ENCODE results near the gene ZNF207. TPM values are rescaled to one million over a fixed set of nuclear protein-coding genes. Genes with fewer than 3 reads are reported as not detected.
"Not testable (repeated sequence)": the region's sequence is repeated elsewhere in the genome, so short reads cannot be mapped to it uniquely, and the experiment has no call there.

Gene ZNF207
- total RNA-seq, 1 donor from 2014 or later: 133 TPM

DNA sequence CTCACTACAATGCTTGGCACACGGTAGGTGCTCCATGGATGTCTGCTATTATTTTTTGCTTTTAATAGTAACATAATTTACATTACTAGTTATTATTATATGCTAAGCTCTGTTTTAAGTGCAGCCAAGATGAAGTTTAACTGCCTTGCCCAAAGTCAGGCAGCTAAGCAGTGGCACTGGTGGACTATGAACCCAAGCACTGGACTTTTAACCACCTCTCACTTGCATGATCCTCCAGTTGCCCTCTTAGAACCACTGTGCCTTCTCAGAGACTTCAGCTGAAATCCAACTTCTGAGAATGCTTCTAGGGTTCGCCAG lies 1.5 kb upstream of the ZNF207 start:
- H3K9me3 ChIP-seq: no peaks in the 10 kb centered on the region
- no peak for DNase-seq
- intact Hi-C loops (cut with DNase I): no loop called here

DNA sequence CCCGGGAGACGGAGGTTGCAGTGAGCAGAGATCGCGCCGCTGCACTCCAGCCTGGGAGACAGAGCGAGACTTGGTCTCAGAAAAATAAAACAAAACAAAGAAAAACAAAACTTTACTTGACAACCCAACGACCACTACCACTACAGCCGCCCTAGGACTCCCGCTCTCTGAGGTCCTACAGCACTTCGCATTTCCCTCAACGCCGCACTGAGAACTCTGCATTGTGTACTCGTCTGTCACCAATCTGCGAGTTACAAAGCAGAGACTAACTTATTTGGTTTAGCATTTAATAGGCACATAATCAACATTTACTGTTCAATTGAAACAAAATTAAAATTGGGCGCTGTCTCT lies 479 bp upstream of the ZNF207 start:
- Histone ChIP-seq H3K27ac (peak overlapping the region; percentile 98), H3K4me1 (peaks cover 25% of the 10 kb centered on the region), H3K36me3 (peaks cover 15% of the 10 kb centered on the region), H3K4me3 (peak overlapping the region; percentile 83), H3K27me3 (no peaks in the 10 kb centered on the region), H3K9me3 (no peaks in the 10 kb centered on the region)
- intact Hi-C loops (cut with DNase I): no loop called here
- ATAC-seq: peak; percentile 17
- TF ChIP-seq, protein P1, sequence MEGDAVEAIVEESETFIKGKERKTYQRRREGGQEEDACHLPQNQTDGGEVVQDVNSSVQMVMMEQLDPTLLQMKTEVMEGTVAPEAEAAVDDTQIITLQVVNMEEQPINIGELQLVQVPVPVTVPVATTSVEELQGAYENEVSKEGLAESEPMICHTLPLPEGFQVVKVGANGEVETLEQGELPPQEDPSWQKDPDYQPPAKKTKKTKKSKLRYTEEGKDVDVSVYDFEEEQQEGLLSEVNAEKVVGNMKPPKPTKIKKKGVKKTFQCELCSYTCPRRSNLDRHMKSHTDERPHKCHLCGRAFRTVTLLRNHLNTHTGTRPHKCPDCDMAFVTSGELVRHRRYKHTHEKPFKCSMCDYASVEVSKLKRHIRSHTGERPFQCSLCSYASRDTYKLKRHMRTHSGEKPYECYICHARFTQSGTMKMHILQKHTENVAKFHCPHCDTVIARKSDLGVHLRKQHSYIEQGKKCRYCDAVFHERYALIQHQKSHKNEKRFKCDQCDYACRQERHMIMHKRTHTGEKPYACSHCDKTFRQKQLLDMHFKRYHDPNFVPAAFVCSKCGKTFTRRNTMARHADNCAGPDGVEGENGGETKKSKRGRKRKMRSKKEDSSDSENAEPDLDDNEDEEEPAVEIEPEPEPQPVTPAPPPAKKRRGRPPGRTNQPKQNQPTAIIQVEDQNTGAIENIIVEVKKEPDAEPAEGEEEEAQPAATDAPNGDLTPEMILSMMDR (IDR thresholded peaks at IDR 0.05): no peak
- DNase-seq: no peak

More for the DNA sequence above, 1.5 kb upstream of the ZNF207 start:
- Histone ChIP-seq H3K4me1 (peaks cover 17% of the 10 kb centered on the region), H3K27me3 (no peaks in the 10 kb centered on the region), H3K36me3 (peaks cover 6% of the 10 kb centered on the region), H3K27ac (no peak overlapping the region), H3K4me3 (no peak overlapping the region)
- no peak for ATAC-seq
- TF ChIP-seq, protein P1 (IDR thresholded peaks at IDR 0.05): no peak

DNA sequence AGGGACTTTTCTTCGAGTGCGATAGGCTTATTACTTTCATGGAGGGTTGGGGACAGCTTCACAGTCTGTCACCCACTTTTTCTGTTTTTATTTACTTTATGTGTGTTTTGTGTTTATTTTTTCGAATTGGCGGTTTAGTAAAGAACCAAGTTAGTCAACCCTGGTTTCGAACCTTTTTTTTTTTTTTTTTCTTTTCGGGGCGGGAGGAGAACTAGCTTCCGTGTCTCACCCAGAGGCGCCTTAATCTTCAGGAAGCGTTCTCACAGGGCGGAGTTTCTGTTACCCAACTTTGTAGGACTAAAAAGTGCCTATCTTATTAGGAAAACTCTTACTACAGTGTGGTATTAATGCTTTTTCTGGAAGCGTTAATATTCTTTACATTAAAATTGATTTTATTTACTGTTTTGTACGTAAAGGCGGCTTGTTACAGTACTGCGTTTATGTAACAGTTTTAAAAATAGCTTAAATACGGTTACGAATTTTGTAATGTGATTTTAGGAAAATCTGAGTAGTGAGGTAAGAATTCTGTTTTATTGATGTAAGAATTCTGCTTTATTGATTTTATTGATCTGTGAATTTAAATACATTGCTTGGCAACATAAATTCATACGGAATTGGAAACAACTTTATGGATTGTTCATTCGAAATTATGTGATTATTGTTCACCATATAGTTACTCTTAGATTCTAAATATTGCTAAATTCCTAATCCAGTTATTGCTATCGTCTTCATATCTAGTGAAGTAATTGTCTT lies 885 bp downstream of the ZNF207 start:
- intact Hi-C loops (cut with DNase I): no loop called here
- ATAC-seq (peak; percentile 62), DNase-seq (no peak)
- H3K36me3 ChIP-seq: peaks cover 28% of the 10 kb centered on the region
- no peaks in the 10 kb centered on the region for H3K9me3 ChIP-seq
- no peaks in the 10 kb centered on the region for H3K27me3 ChIP-seq
- H3K27ac ChIP-seq: peak overlapping the region; percentile 98
- TF ChIP-seq, protein P1 (IDR thresholded peaks at IDR 0.05): no peak
- H3K4me1 ChIP-seq: peaks cover 39% of the 10 kb centered on the region
- peak overlapping the region; percentile 83 for H3K4me3 ChIP-seq

DNA sequence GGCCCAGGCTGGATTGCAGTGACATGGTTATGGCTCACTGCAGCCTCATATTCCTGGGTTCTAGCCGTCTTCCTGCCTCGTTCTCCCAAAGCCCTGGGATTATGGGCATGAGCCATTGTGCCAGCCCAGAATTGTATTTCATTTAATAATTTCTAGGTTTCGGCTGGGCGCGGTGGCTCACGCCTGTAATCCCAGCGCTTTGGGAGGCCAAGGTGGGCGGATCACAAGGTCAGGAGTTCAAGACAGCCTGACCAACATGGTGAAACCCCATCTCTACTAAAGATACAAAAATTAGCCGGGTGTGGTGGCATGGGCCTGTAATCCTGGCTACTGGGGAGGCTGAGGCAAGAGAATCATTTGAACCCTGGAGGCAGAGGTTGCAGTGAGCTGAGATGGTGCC lies 2.8 kb downstream of the ZNF207 start:
- intact Hi-C loops (cut with DNase I); ATAC-seq; H3K27me3 ChIP-seq; H3K9me3 ChIP-seq; DNase-seq; H3K27ac ChIP-seq: not testable (repeated sequence)
- Histone ChIP-seq H3K4me1 (peaks cover 52% of the 10 kb centered on the region), H3K36me3 (peaks cover 46% of the 10 kb centered on the region), H3K4me3 (peak overlapping the region; percentile 83)

DNA sequence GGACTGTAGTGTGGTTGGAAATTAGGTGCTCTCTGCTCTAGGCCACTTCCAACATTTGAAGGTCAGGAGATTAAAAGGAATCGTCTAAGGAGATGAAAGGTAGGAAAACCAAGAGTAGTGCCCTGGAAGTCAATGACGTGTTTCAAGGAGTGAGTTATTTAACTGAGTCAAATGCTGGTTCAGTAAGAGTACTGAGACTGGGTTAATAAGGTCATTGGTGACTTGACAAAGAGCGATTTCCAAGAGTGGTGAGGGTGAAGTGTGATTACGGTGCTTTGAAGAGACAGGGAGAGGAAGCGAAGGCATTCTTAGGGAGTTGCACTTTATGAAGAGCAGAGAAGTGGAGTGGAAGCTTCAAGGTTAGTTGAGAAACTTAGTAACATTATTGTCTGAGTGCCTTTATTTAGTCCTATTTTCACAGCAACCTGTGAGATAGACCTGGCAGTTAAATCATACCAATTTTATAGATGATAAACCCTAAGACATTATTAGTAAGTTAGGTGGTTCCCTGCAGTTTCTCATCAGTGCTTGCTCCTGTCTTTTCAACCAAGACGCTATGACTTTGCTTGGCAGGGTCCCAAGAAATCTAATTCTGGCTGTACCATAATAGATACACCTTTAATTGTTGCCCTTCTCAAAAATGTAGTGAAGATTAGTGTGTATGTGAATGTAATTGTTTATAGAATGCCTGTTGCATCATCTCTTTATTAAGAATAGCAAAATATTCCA lies 5.9 kb downstream of the ZNF207 start:
- Histone ChIP-seq H3K36me3 (peaks cover 77% of the 10 kb centered on the region), H3K4me1 (peaks cover 57% of the 10 kb centered on the region), H3K4me3 (peak overlapping the region; percentile 6), H3K27me3 (no peaks in the 10 kb centered on the region), H3K27ac (no peak overlapping the region), H3K9me3 (no peaks in the 10 kb centered on the region)
- ATAC-seq: peak; percentile 72
- DNase-seq: no peak
- TF ChIP-seq, protein P1 (IDR thresholded peaks at IDR 0.05): no peak
- intact Hi-C loops (cut with DNase I): no loop called here

DNA sequence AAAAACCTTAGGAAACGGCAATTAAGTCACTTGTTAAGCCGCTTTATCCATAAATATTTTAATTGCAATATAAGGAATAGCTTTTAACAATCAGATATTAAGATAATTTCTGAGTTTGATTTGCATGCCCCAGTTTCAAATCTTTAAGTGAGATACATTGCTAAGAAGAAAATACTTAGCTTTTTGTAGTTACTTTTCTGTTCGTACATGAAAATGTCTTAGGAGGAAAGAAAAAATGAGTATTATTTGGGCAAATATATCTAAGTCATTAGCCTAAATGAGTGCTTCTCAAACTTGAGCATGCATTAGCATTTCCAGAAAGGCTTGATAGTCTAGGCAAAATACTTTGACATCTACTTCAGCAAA lies 6.4 kb downstream of the ZNF207 start:
- peak overlapping the region; percentile 6 for H3K4me3 ChIP-seq
- ATAC-seq (no peak), DNase-seq (no peak)
- TF ChIP-seq, protein P1 (IDR thresholded peaks at IDR 0.05): no peak
- peaks cover 57% of the 10 kb centered on the region for H3K4me1 ChIP-seq
- no peaks in the 10 kb centered on the region for H3K27me3 ChIP-seq
- no peaks in the 10 kb centered on the region for H3K9me3 ChIP-seq
- H3K36me3 ChIP-seq: peaks cover 83% of the 10 kb centered on the region
- intact Hi-C loops (cut with DNase I): no loop called here
- H3K27ac ChIP-seq: no peak overlapping the region
